Astrocyte (in vitro differentiated cells and primary cell): ENCODE data around the gene CTCFL.

ENCODE experiments used
- EZH2 ChIP-seq: IDR thresholded peaks from 2 replicates; pipeline ENCODE4 v1.6.1; 2012; ENCODE audit warnings: mild to moderate bottlenecking, low read length, inconsistent platforms; ENCODE audit not compliant: insufficient read depth
- TF ChIP-seq, protein P1 (sequence below): IDR thresholded peaks from 2 replicates; pipeline ENCODE4 v1.5.1; 2011; ENCODE audit warnings: low read depth, mild to moderate bottlenecking, inconsistent platforms, low read length, moderate library complexity; ENCODE audit not compliant: insufficient read depth

GRCh38 chr20:57561356-57562279, 36.7 kb upstream of the CTCFL start:
- TF ChIP-seq, protein P1, sequence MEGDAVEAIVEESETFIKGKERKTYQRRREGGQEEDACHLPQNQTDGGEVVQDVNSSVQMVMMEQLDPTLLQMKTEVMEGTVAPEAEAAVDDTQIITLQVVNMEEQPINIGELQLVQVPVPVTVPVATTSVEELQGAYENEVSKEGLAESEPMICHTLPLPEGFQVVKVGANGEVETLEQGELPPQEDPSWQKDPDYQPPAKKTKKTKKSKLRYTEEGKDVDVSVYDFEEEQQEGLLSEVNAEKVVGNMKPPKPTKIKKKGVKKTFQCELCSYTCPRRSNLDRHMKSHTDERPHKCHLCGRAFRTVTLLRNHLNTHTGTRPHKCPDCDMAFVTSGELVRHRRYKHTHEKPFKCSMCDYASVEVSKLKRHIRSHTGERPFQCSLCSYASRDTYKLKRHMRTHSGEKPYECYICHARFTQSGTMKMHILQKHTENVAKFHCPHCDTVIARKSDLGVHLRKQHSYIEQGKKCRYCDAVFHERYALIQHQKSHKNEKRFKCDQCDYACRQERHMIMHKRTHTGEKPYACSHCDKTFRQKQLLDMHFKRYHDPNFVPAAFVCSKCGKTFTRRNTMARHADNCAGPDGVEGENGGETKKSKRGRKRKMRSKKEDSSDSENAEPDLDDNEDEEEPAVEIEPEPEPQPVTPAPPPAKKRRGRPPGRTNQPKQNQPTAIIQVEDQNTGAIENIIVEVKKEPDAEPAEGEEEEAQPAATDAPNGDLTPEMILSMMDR, result no peak
- no peak for TF ChIP-seq EZH2
